GM21367 (cell line): ENCODE data around the gene RAB36.

Experiments
- ATAC-seq: cut with Tn5 transposase; IDR thresholded peaks from one replicate; pipeline ENCODE4 v1.9.1; 2021; ENCODE audit not compliant: unreplicated experiment

The RAB36 gene

DNA sequence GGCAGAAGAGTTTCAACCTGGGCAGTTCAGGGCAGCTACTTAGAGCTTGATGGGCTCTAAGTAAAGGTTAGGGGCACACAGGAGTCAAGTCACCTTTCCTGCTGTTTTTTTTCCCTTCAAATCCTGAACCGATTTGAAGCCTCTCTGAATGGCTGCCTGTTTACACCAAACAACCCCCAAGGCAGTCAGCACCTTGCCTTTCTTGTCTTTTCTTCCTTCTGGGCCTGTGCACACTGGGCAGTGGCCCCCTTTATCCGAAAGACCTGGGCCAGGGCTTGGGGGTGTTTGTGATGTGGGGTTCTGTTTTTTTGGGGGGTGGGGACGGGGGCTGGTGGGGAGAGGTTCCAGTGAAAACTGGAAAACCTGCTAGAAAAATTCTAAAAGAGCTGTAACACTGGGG lies 7.8 kb upstream of the RAB36 start:
- ATAC-seq, result no peak

DNA sequence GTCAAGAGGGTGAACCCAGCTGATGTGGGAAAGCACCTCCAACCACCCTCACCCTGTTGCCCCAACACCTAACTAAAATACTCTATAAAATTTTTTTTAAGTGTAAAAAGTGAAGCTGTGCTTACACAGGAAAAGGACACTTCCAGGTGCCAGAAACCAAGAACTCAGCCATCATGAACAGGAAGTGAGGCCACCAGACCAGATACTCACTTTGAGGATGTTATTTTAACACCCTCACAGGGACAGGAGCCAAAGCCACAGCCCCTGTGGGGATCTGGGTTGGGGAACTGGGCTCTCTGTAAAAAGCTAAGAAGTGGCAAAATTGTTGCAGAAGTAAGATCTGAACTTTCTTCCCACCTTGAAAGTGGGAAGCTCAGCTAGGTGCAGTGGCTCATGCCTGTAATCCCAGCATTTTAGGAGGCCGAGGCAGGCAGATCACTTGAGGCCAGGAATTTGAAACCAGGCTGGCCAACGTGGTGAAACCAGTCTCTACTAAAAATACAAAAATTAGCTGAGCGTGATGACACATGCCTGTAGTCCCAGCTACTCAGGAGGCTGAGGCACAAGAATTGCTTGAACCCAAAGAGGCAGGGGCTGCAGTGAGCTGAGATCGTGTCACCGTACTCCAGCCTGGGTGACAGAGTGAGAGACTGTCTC lies 7.2 kb upstream of the RAB36 start:
- no peak for ATAC-seq

DNA sequence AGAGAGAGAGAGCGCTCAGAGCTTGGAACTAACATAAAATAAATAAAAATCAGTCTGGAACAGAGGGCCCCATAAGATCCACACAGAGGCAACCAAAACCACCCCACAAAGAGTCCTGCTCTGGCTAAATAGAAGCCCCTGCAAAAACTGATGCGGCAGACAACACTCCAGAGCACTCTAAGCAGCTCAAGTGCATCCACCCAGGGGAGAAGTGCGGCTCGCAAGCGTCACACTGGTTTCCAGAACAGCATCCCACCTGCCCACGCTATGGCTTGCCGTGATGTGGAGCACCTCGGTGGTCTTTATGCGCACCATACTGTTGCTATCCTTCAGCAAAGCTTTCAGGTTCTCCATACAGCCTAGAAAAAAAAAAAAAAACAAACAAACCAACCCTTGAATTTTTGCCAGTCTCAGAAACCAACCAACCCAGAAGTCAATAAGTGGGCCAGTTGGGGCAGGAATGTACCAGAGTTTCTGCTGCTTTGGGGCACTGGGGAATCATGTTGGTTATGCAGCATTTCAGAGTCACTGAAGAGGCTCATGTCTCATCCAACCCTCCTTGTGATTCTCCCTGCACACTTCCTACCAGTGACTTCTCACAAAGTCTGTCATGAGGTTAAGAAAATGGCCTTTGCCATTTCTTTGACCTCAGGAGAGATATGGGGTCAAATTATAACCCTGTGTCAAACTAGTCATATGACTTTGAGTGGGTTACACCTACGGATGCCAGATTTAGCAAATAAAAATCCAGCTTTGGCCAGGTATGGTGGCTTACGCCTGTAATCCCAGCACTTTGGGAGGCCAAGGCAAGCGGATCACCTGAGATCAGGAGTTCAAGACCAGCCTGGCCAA lies 6.5 kb upstream of the RAB36 start:
- ATAC-seq, result no peak

DNA sequence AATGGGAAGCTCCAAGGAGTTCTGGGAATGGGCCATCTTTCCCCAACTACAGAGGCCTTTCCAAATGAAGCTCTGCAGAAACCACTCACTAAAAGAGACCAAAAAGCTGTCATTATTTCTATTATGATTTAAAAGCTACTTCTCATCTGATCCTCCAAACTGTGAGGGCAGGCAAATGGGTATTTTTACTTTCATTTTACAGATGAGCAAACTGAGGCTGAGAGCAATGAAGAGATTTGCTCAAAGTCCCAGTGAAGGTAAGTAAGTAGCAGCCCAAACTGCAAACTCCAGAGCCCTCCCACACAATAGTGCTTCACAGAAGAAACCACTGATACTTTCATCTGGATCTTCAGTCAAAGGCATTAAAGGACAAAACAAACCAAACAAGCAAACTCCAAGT lies 4.9 kb upstream of the RAB36 start:
- no peak for ATAC-seq

DNA sequence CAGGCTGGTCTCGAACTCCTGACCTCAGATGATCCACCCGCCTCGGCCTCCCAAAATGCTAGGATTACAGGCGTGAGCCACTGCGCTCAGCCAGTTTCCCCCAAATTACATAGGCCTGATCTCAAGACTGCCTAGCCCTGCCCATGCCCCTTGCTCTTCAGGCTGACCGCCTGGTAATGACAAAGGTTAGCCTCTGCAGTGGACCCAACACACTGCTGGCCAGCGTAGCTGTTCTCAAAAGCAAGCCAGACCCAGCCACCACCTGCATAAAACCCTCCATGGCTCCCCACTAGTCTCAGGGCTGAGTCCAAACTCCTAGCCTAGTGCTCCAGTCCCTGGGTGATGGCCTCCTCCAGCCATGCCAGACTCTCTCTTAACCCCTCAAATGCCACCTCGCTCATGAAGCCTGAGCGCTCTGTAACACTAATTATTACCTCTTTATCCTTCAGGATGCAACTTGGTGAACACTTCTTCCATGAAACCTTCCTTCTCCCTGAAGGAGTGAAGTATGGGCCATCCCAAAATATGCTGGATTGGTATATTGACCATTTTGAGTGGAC lies 2.7 kb upstream of the RAB36 start:
- no peak for ATAC-seq

DNA sequence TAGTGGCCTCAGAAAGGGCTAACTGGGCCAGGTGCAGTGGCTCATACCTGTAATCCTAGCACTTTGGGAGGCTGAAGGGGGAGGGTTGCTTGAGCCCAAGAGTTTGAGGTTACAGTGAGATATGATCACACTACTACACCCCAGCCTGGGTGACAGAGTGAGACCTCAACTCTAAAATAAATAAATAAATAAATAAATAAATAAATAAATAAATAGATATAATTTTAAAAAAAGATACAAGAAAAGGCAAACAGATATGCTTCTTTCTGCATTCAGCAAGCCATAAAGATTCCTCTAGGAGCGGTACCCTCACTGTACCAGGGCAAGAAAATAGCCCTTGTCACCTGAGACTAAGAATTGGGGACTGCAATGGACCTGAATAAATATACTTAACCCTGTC lies 2.2 kb upstream of the RAB36 start:
- no peak for ATAC-seq

DNA sequence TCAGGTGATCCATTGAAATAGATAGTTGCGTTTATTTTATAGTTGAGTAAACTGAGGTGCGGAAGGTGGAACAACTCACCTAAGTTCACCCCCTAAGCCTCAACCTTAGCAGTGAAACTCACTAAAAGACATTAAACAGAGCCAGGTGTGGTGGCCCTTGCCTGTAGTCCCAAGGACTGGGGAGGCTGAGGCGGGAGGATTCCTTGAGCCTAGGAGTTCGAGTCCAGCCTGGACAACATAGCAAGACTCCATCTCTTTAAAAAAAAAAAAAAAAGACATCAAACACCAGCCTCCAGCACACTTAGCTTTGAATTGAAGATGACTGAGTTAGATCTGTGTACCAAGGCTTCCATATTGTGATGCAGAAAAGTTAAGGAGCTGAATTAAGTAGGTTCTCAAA lies 845 bp upstream of the RAB36 start:
- no peak for ATAC-seq

DNA sequence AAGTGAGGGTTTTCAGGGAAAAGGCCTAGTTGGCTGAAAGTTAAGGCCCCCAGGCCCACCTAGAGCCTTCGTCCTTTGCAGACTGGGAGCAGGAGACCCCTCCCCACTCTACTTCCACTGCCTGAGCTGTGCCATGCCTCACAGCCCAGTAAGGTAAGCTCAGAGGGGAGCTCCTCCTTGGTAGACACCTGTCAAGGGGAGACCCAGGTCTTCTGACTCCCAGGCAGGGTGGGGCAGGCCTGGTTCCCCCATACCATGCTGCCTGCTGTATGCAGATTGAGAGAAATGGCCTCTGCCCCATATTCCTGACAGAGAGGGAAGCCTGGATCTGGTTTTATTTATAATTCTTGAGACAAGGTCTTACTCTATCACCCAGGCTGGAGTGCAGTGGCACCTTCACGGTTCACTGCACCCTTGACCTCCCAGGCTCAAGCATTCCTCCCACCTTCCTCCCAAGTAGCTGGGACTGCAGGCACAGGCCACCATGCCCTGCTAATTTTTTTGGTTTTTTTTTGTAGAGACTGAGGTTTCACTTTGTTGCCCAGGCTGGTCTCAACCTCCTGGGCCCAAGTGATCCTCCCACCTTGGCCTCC lies 697 bp downstream of the RAB36 start:
- ATAC-seq, result no peak

DNA sequence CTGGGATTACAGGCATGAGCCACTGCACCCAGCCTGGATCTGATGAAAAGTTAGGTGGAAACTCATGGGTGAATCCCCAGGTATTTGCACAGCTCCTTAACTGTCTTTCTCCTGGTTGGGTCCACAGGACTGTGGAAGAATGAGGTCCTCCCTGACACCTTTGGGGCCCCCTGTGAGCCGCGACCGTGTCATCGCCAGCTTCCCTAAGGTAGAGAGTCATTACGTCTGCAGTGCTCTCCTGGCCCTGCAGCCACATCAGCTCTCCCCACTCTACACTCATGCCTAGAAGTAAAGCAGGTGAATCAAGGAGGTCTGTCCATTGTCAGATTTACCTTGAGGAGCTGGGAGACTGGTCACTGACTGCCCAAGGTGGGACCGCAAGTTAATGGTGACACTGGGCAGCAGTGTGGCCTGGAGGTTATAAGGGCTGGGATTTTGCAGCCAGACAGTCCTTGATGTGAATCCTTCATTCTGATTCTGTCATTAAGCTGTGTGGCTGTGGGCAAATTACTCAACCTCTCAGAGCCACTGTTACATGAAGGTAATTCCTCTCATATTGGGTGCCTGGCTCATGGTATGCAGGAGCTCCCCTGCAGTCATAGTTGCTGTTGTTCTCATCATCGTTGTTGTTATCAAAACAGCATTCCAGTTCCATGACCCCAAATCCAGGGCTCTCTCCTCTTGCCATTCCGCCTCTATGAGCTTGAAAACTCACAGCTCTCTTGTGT lies 1.4 kb downstream of the RAB36 start:
- no peak for ATAC-seq

DNA sequence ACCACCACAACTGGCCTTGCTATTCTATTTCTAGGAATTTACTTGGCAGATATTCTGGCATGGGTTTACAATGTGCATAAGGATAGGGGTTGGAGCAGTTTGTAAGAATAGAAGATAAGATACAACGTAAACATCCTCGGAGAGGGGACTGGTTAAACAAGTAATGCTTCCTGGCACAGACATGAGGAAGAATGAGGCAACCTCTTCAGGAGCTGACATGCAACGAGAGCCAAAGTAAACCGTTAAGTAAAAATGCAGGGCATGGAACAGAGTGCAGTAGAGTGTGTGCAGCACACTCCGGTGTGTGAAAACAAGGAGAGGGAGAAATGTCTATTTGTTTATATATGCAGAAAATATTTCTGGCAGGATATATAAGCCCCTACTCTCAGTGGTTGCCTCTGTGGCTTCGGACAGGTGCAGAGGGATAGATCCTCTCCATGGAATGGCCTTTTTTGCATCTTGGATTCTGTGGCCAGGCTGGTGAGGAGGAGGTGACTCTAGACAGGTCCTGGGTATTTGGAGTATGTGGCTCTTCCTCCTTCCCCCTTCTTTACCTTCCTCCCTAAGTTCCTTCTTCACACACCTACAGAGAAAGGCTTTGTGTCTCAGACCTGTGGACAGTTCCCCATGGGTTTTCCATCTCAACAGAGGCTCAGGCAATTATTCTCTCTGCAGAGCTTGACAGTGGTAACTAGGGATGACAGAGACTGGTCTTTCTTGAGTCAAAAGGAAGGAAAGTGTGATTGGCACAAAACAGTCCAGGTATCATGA lies 2.5 kb downstream of the RAB36 start:
- ATAC-seq, result no peak

DNA sequence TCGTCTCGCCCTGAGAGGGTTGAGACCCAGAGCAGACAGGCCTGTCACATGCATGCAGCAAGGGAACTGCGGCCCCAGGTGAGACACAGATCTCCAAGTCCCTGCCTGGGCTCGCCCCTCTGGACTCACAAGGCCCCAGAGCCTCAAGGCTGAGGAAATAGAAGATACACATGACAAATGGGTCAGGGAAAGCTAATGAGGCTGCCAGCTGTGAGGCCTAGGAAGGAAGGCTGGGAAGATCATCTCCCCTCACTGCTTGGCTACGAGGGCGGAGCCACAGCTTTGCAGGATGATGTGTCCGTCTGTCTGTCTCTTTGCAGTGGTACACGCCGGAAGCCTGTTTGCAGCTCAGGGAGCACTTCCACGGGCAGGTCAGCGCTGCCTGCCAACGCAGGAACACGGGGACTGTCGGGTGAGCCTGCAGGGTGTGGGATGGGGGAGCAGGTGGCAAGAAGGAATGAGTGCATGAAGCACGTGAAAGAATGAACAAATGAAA lies 4.5 kb downstream of the RAB36 start:
- ATAC-seq, result no peak

DNA sequence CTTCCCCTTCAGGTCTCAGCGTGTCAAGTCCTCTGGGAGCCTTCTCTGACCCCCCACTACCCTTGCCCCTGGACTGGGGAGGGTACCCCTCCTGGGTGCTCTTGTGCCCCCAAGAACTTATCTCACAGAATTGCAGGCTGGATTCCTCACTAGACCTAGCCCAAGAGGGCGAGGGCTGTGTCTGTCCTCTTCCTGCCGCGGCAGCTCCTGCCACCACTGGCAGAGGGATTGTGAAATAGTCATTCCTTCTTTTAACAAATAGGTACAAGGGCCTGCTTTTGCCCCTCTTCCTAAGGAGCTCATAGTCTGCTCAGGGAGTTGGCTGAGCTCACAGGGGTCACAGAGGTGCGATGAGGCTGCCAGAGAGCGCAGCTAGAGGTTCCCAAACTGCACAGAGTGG lies 5.5 kb downstream of the RAB36 start:
- no peak for ATAC-seq

DNA sequence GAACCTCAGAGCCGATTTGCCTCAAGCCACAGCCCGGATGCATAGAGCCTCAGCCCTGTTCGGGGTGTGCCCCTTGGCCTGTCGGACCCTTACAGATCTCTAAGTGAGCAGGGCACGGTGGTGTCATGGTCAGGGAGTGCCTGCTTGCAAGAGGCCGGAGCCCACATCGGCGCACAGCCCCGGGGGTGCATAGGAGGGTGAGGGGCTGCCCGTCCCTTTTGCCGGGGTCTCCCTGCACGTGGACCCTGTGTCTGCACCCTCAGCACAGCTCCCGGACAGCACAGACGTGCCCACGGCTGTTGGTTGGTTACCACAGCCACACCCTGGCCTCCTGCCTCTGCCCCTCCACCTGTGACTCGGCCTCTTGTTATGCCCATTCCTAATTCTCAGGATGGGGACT lies 6.5 kb downstream of the RAB36 start:
- ATAC-seq, result no peak

DNA sequence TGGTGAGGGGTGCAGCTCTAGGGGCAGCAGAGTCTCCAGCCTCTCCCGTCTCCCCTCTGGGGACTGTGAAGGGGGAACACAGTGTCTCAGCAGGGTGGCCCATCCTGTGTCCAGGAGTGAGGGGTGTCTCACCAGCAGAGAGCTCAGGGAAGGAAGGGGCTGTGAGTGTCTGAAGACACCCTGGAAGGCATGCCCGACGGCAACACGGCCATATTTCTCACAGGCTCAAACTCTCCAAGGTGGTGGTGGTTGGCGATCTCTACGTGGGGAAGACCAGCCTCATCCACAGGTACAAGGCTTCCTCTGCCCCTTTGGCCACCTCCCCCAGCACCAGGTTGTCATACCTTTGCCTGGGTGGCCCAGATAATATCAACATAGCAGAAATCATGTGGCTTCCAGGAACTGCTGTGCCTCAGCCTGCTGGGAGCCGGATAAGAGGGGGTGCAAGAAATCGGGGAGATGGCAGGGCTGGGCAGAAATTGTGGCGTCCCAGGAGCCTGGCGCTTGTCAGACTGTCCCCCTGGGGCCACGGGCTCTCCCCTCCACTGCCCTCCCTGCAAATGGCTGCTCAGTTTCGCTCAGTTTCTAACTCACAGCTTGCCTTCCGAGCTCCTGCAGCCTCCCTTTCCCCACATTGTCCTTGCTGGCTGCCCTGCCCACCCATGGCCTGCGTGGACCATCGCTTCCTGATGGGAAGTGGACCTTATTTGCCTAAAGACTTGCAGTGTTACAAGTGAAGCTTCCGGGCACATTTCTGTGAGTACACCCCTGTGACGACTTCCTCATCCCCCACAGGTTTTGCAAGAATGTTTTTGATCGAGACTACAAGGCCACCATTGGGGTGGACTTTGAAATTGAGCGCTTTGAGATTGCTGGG lies 7.2 kb downstream of the RAB36 start:
- no peak for ATAC-seq

DNA sequence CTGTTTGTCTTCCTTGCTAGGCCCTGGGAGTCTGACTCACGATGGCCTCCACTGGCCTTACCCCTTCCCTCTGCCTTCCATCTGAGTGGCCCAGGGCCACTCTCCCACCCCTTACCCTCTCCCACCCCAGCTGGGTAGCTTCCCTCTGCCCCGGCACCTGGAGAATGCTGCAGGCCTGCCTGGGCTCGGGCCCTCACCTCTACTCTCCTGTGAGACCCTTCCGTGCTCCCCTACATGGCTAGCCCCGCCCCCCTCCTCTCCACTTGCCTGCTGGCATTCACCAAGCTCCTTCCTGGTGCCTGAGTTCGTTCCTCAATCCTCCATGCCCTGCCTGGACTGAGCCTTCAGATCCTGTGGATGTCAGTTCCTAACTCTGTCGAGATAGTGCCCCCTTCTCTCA lies 8.7 kb downstream of the RAB36 start:
- ATAC-seq, result no peak

DNA sequence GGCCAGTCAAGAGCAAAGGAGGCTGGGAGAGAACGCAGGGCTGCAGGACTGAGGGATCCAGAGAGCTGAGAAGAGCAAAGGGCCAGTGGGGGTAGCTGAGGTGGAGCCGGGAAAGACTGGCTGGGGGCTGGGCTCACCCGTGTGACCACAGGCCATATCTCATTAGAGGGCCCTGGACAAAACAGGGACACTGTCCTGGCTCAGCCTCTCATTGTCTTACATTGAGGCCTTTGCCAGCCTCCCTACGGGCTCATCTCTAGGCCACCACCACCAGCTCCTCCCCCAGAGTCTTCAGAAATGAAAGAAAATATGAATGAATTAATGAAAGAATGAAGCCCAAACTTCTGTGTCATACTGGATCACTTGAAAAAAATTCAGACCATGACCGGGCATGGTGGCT lies 9.2 kb downstream of the RAB36 start:
- ATAC-seq, result no peak

DNA sequence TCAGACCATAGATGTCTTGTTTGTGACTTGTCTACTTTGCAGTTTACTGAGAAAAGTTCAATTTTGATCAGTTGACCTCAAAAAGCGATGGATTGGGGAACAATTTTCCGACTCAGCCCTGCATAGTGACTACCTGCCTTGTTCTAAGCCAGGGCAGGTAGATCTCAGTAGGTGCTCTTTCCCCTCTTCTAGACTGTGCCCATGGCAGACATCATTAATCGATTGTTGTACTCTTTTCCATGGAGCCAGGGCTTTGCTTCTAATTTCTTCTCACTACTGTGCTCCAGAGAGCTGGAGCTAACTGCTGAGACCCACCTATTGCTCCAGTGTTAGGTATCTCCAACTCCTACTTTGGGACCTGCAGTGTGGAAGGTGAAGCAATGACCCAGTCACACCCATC lies 9.9 kb downstream of the RAB36 start:
- no peak for ATAC-seq

DNA sequence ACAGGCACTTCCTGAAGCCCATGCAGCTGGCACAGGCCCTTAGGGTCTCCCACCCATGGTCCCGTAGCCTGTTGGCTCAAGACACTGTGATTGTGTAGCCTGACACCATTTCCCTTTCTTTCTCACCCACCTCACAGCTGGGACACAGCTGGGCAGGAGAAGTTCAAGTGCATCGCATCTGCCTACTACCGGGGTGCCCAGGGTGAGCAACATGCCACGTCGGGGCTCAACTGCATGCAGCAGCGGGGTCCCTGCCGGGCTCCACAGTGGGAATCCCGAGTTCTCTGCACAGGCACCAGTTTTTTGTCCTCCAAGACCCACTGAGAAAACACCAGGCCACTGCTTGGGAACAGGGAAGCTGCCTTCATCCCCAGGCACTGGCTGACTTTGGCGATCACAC lies 10.6 kb downstream of the RAB36 start:
- ATAC-seq, result no peak

DNA sequence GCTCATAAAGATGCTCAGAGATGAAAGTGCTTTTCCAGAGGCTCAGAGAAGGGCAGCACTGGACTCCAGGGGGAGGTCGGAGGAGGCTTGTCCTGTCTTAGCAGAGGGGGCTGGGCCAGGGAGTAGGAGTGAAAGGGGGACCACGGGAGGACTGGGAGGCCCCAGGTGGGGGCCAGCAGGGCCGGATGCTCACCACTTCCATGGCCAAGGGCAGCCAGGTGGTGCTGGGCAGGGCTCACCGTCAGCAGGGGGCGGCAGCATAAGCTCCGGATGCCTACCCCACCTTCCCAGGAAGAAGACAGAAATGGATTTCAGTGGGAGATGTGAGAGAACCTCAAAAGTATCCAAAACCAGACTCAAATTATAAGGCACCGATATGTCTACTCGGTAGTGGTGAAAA lies 11.0 kb downstream of the RAB36 start:
- no peak for ATAC-seq
